Measurements from ENCODE around the gene PLCL2.
"Not testable (repeated sequence)": the region's sequence is repeated elsewhere in the genome, so short reads cannot be mapped to it uniquely, and the experiment has no call there.

The PLCL2 gene

GRCh38 chr3:17119201-17120072 lies 234.7 kb downstream of the PLCL2 start:
- no peak for DNase-seq (ENCODE audit: low read depth)

GRCh38 chr3:17120115-17120514 lies 235.4 kb downstream of the PLCL2 start:
- DNase-seq (ENCODE audit: low read depth): no peak

GRCh38 chr3:17121336-17121735 lies 236.6 kb downstream of the PLCL2 start:
- no peak for DNase-seq (ENCODE audit: low read depth)

GRCh38 chr3:17122758-17123157 lies 238.0 kb downstream of the PLCL2 start:
- no peak for DNase-seq (ENCODE audit: low read depth)

- no peak for DNase-seq (ENCODE audit: low read depth)
Measured at GRCh38 chr3:17125738-17126442, 241.1 kb downstream of the PLCL2 start.

GRCh38 chr3:17128671-17129070 lies 243.9 kb downstream of the PLCL2 start:
- not testable (repeated sequence) for DNase-seq (ENCODE audit: low read depth)

GRCh38 chr3:17129556-17129955 lies 244.8 kb downstream of the PLCL2 start:
- no peak for DNase-seq (ENCODE audit: low read depth)

- DNase-seq (ENCODE audit: low read depth): no peak
Measured at GRCh38 chr3:17130956-17131355, 246.2 kb downstream of the PLCL2 start.

- no peak for DNase-seq (ENCODE audit: low read depth)
Measured at GRCh38 chr3:17132286-17133115, 247.7 kb downstream of the PLCL2 start.

GRCh38 chr3:17133632-17134545 lies 249.1 kb downstream of the PLCL2 start:
- no peak for DNase-seq (ENCODE audit: low read depth)

- no peak for DNase-seq (ENCODE audit: low read depth)
Measured at GRCh38 chr3:17135696-17136095, 250.9 kb downstream of the PLCL2 start.

GRCh38 chr3:17136136-17136721 lies 251.5 kb downstream of the PLCL2 start:
- no peak for DNase-seq (ENCODE audit: low read depth)

- DNase-seq (ENCODE audit: low read depth): no peak
Measured at GRCh38 chr3:17137321-17137826, 252.6 kb downstream of the PLCL2 start.

GRCh38 chr3:17138246-17139039 lies 253.7 kb downstream of the PLCL2 start:
- no peak for DNase-seq (ENCODE audit: low read depth)
